Thyroid gland (tissue), 4 donors: ENCODE measurements around the gene TRAPPC2L.

ENCODE experiments used
- CTCF ChIP-seq, 6 experiments: fragments of 200-600 bp in 3 of 6; fragments of 450-650 bp in 3 of 6; sonication (generic) in 3 of 6; IDR thresholded peaks; one replicate each; pipeline ENCODE4 v1.5.1; 2016 to 2019; ENCODE audit warnings: antibody characterized with exemption in 6 of 6, mild to moderate bottlenecking in 2 of 6, inconsistent platforms in 1 of 6, moderate library complexity in 1 of 6
- POLR2A ChIP-seq, 2 donors: fragments of 450-650 bp; IDR thresholded peaks; one replicate each; pipeline ENCODE4 v1.6.1; 2017; ENCODE audit warnings: antibody characterized with exemption in 2 of 2, mild to moderate bottlenecking in 2 of 2, moderate library complexity in 1 of 2

- TF ChIP-seq POLR2A (IDR thresholded peaks at IDR 0.05) = no peak
- no peak for TF ChIP-seq CTCF (IDR thresholded peaks at IDR 0.05)
These were observed 12.2 kb downstream of the TRAPPC2L start for GRCh38 chr16:88868974-88869672.
